Body of pancreas (tissue), 4 donors: ENCODE measurements around the gene EIF3I. TPM values are rescaled to one million over a fixed set of nuclear protein-coding genes. Genes with fewer than 3 reads are reported as not detected.

Experiments
- ATAC-seq: fragments of 150-250 bp; one replicate; pipeline ENCODE4 v1.9.1; 2016
- DNase-seq, 4 donors: peaks; one replicate each; pipeline ENCODE4 v3.0.0-alpha.2; 2019
- H3K27ac ChIP-seq, 4 donors: fragments of 200-600 bp; sonication (generic); 1 replicate in 3 of 4; 2 replicates in 1 of 4; pipeline versions ENCODE4 v1.5.1 to v1.6.1; 2016 to 2019; ENCODE audit warnings: mild to moderate bottlenecking in 1 of 4, mixed read lengths in 1 of 4, moderate library complexity in 1 of 4
- H3K27me3 ChIP-seq, 2 donors: fragments of 200-600 bp; sonication (generic); one replicate each; pipeline ENCODE4 v1.6.0; 2016; ENCODE audit warnings: mild to moderate bottlenecking in 1 of 2
- H3K36me3 ChIP-seq, 2 donors: fragments of 200-600 bp; sonication (generic); replicated peaks in 1 of 2; 2 replicates each; pipeline ENCODE4 v1.5.1; 2016; ENCODE audit warnings: low read depth in 2 of 2; ENCODE audit not compliant: insufficient read depth in 1 of 2
- H3K4me1 ChIP-seq: fragments of 200-600 bp; sonication (generic); one replicate; pipeline ENCODE4 v1.6.0; 2016
- H3K4me3 ChIP-seq, 2 donors: fragments of 200-600 bp; sonication (generic); 1 replicate in 1 of 2; 2 replicates in 1 of 2; pipeline ENCODE4 v1.5.1; 2016 to 2019
- H3K9me3 ChIP-seq, 3 donors: fragments of 200-600 bp; sonication (generic); 1 replicate in 2 of 3; 2 replicates in 1 of 3; pipeline ENCODE4 v1.5.1; 2016
- CTCF ChIP-seq, 7 experiments: fragments of 450-650 bp in 4 of 7; fragments of 200-600 bp in 3 of 7; sonication (generic) in 3 of 7; IDR thresholded peaks; one replicate each; pipeline ENCODE4 v1.5.1; 2016 to 2019; ENCODE audit warnings: antibody characterized with exemption in 7 of 7
- POLR2A ChIP-seq, 3 donors: fragments of 450-650 bp; IDR thresholded peaks; one replicate each; pipeline ENCODE4 v1.6.1; 2016; ENCODE audit warnings: antibody characterized with exemption in 3 of 3, mild to moderate bottlenecking in 2 of 3
- WGBS, 2 donors: methylation state at CpG; one replicate each; pipeline ENCODE4 v1.1.5; 2017; 5-methylcytosine and 5-hydroxymethylcytosine counted together
- intact Hi-C: fragments of 100-400 bp; cut with DNase I; formaldehyde crosslinking; loops from one replicate; pipeline ENCODE4 v1.15.1; 2023
- total RNA-seq, 2 donors: library from RNA; depleted of rRNA; stranded (reverse); fragments of >200 nt; gene quantifications; one replicate each; pipeline ENCODE4 v1.1.0, GENCODE V29; 2016

The EIF3I gene
- total RNA-seq, 2 donors from 2014 or later, result 69.5 to 81.7 TPM

GRCh38 chr1:32179443-32180185 lies 42.6 kb upstream of the EIF3I start, which contains the start of gene TXLNA:
TSS of gene TXLNA (plus strand) at chr1:32179675. CDS start at chr1:32180346, 671 bp downstream.
- intact Hi-C loops, result no loop called here
- ATAC-seq, result peak; percentile 94
- Histone ChIP-seq H3K9me3 (no peaks in the 10 kb centered on the region), H3K27ac (peak within 1 kb of the TSS; percentile 71 to 93 (median 92)), H3K4me1 (peaks cover 50% of the 10 kb centered on the region), H3K27me3 (no peaks in the 10 kb centered on the region), H3K4me3 (peak within 1 kb of the TSS; percentile 30 to 66), H3K36me3 (peaks cover 3 to 5% of the 10 kb centered on the region in 2 donors)
- peak; percentile 92 to 94 (median 92) for DNase-seq
- 0% methylated on average over 4 to 58 of the region's 79 CpGs for WGBS, 2 donors
- peak in 2 of 7 experiments; percentile 14 to 22 for TF ChIP-seq CTCF (IDR thresholded peaks at IDR 0.05)
- TF ChIP-seq POLR2A (IDR thresholded peaks at IDR 0.05), result peak; percentile 34 to 71 (median 65)

GRCh38 chr1:32180186-32181060 lies 41.8 kb upstream of the EIF3I start:
- DNase-seq (peak; percentile 52 to 63 (median 54)), ATAC-seq (peak; percentile 34)
- Histone ChIP-seq H3K9me3 (no peaks in the 10 kb centered on the region), H3K4me1 (peaks cover 53% of the 10 kb centered on the region), H3K4me3 (peak overlapping the region; percentile 30 to 66), H3K36me3 (peaks cover 3 to 7% of the 10 kb centered on the region in 2 donors), H3K27ac (peak overlapping the region; percentile 71 to 93 (median 92)), H3K27me3 (no peaks in the 10 kb centered on the region)
- intact Hi-C loops, result no loop called here
- TF ChIP-seq CTCF (IDR thresholded peaks at IDR 0.05) (no peak), POLR2A (IDR thresholded peaks at IDR 0.05) (no peak)
- 4 to 6% methylated on average over 16 to 36 of the region's 36 CpGs for WGBS, 2 donors

GRCh38 chr1:32181065-32181464 lies 41.1 kb upstream of the EIF3I start:
- Histone ChIP-seq H3K9me3 (no peaks in the 10 kb centered on the region), H3K4me3 (no peak overlapping the region), H3K4me1 (peaks cover 53% of the 10 kb centered on the region), H3K36me3 (peaks cover 3 to 9% of the 10 kb centered on the region in 2 donors), H3K27me3 (no peaks in the 10 kb centered on the region), H3K27ac (no peak overlapping the region)
- no peak for DNase-seq
- TF ChIP-seq POLR2A (IDR thresholded peaks at IDR 0.05), result no peak
- TF ChIP-seq CTCF (IDR thresholded peaks at IDR 0.05), result no peak
- WGBS, 2 donors, result 70% methylated on average over 9 of the region's 9 CpGs
- intact Hi-C loops, result no loop called here
- no peak for ATAC-seq

GRCh38 chr1:32181563-32181962 lies 40.6 kb upstream of the EIF3I start:
- Histone ChIP-seq H3K27ac (no peak overlapping the region), H3K4me1 (peaks cover 53% of the 10 kb centered on the region), H3K9me3 (no peaks in the 10 kb centered on the region), H3K36me3 (peaks cover 3 to 9% of the 10 kb centered on the region in 2 donors), H3K4me3 (no peak overlapping the region), H3K27me3 (no peaks in the 10 kb centered on the region)
- no peak for TF ChIP-seq POLR2A (IDR thresholded peaks at IDR 0.05)
- TF ChIP-seq CTCF (IDR thresholded peaks at IDR 0.05), result no peak
- 51 to 66% methylated on average over 5 of the region's 5 CpGs for WGBS, 2 donors
- DNase-seq, result no peak
- intact Hi-C loops, result no loop called here
- ATAC-seq, result no peak
